ENCODE data around the gene GLIS2.
A peak's percentile ranks its signal among the peaks of the same experiment; 100 is the strongest.
"Not testable (repeated sequence)": the region's sequence is repeated elsewhere in the genome, so short reads cannot be mapped to it uniquely, and the experiment has no call there.

GLIS2 gene

DNA sequence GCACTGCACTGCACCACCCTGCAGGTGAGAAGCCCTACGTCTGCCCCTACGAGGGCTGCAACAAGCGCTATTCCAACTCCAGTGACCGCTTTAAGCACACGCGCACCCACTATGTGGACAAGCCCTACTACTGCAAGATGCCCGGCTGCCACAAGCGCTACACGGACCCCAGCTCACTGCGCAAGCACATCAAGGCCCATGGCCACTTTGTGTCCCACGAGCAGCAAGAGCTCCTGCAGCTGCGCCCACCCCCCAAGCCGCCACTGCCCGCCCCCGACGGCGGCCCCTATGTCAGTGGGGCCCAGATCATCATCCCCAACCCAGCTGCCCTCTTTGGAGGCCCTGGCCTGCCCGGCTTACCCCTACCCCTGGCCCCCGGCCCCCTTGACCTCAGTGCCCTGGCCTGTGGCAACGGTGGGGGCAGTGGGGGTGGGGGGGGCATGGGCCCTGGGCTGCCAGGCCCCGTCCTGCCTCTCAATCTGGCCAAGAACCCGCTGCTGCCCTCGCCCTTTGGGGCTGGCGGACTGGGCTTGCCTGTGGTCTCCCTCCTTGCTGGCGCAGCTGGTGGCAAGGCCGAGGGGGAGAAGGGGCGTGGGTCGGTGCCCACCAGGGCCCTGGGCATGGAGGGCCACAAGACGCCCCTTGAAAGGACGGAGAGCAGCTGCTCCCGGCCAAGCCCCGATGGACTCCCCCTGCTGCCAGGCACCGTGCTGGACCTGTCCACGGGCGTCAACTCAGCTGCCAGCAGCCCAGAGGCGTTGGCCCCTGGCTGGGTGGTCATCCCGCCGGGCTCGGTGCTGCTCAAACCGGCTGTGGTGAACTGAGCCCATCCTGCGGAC, 21.1 kb downstream of the GLIS2 start:
- no peak for DNase-seq (ENCODE audit: low spot score)

DNA sequence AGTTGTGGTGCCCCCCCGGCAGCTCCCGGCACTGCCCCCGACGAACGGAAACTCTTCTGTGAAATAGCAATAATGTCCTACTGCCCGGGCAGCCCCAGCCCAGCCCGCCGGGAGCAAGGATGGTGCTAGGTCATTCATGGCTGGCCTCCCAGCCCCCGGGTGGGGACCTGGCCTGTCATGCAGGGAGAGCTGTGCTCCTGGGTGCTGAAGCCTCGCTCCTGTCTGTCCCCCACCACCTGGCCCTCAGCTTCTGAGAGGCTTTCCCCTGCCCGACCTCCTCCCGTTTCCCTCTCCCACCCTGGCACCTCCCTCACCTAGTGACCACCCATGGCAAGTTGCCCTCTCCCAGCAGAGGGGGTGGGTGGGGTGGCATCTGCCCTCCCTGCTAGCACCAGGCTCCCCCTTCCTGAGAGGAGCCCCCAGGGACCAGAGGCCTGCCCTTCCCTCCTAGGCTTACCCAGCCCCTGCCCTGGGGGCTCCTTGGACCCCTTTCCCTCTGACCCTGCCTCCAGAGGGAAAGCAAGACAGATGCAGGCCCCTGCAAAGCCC, 21.7 kb downstream of the GLIS2 start:
- DNase-seq (ENCODE audit: low spot score) = no peak

DNA sequence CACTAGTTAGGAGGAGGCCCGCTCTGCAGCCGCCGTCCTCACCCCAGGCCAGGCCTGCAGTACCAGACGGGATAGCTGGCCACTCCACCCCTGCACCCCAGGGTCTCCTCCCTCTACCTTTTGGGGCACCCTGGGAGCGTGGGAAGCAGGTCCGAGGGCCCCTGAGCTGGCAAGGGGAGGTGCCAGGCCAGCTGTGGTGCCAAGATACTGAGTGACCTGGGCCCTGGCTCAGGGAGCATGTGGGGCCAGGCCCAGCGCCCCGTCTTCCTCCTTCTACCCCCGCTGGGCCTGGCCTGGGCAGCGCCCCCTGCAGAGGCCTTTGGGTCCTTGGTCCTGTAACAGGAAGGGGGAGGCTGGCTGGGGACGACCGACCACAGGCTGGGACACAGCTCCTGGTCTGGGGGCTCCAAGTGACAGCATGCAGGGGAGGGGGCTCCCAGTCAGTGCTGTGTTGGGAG, 22.3 kb downstream of the GLIS2 start:
- DNase-seq (ENCODE audit: low spot score) = no peak

DNA sequence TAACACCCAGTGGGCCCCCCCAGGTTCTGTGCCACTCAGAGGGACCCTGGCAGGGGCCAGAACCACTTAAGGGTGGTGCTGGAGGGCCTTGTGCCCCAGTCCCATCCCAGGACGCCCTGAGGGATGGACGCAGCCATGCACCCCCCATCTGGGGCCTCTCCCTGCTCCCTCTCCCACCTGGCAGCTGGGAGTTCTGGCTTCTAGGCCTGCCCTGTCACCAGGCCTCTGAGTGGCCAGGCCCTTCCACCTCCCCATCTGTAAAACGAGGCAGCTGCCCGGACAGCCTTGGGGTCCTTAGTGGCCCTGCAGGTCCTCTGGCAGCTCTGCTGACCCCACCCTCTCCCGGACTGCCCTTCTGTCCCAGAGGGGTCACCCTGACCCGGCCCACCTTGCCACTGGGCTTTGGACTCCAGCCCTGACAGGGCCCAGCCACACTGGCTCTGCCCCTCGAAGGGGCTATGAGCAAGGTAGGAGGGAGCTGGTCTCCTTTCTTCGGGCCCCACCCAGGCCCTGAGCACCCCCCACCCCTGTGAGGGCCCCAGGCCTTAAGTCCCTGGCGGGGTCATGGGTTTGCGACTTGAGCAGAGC, 22.9 kb downstream of the GLIS2 start:
- DNase-seq (ENCODE audit: low spot score) = no peak

DNA sequence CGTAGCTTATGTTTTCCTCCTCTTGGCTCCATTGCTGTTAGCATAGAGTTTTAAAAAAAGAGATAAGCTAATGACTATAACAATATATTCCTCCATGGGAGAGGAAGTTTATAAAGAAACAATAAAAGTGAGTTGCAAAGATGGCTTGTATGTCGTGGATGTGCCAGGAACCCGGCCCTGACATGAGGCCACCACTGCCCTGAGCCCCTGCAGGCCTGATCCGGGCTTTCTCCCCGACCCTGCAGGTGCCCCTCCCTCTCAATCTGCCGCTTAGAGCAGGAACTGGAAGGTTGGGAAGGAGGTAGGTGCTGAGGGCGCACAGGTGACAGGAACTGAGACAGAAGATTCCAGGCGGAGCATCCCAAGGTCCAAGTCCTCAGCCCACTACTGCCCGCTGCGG, 23.6 kb downstream of the GLIS2 start:
- DNase-seq (ENCODE audit: low spot score) = no peak

- no peak for DNase-seq (ENCODE audit: low spot score)
Observed at GRCh38 chr16:4339909-4340308, 24.0 kb downstream of the GLIS2 start.

GRCh38 chr16:4340443-4340842, 24.6 kb downstream of the GLIS2 start:
- DNase-seq (ENCODE audit: low spot score) = no peak

DNA sequence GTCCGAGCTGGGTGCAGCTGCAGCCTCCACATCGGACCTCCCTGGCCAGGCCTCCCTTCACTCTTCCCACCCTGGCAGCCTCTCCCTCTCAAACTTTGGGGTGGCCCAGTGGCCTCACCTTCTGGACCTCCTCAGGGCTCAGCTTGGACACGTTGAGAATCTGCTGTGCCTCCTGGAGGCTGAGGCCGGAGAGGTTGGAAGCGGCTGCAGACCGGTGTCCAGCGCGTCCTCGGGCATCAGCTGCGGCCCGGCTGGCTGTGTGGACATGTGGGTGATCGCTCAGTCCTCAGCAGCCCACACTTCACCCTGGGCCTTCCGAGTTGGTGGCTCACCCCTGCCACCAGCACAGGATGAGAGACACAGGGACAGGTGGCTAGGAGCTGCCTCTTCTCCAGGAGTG, 25.4 kb downstream of the GLIS2 start:
- DNase-seq (ENCODE audit: low spot score) = no peak

DNA sequence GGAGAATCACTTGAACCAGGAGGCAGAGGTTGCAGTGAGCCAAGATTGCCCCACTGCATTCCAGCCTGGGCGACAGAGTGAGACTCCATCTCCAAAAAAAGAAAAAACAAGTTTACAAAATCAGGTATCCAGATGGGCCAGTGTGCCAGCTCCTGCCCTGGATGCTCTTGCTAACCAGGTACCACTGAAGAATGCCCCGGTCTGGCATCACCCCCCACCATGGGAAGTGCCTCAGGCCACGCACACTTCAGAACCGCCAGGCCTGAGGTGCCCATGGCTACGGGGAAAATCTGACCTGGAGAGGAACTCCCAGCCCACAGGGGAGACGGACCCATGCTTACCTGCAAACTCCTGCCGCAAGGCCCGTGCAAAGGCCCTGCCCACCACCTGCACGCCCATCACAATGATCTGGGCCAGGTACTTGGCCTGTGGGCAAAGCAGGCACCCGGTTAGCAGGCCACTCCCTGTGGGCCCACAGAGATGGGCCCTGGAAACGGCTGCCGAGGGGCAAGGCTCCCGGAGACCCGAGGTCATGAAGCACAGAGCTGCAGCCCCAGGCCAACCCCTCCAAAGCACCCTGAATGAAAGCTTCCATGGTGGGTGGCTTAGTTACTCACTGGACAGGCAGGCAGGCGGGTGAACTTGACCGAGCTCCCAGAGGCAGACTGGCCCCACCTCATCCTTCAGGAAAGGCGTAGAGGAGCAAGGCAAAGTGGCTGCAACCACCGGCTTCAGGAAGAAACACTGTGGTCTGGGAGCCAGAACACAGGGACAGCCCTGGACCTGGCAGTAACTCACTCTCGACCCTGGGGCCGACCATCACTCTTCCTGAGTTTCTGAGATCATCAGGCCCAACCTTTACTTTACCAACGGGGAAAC, 27.2 kb downstream of the GLIS2 start:
- no peak for DNase-seq (ENCODE audit: low spot score)

GRCh38 chr16:4344300-4344982, 28.6 kb downstream of the GLIS2 start:
- not testable (repeated sequence) for DNase-seq (ENCODE audit: low spot score)

DNA sequence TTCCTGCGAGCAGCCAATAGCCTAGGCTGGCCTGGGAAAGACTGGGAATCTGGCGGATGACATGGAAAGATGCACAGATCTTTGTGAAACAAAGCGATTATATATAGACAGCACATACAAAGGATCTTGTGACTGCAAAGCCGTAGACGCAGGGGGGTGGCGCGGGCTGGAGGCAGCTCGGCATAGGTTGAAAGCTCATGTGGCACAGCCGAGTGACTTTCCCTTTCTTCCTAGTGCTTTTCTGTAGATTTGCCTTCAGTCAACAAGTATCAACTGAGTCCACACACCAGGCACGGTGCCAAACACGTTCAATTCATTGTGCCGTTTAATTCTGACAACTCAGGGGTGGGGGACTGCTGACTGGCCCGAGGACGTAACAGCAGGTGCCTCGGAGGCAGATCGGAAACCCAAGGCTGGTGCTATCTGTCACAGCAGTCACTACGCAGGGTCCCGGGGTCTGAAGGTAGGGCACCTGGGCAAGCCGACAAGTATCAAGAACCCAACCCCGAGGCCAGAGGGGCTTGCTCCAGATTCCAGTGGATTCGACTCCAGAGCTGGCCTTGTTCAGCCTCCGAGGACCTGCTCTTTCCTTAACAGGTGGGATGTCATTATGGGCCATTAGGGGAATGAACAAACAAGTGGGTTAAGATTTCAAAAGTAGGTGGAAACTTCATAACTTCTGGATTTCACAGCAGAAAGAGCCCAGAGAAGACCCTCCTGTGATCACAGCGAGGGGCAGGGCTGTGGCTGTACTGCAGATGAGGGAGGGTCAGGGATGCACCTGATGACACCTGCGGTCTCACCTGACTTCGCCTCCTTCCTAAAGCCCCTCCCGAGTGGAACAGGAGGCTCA, 29.3 kb downstream of the GLIS2 start:
- no peak for DNase-seq (ENCODE audit: low spot score)

DNA sequence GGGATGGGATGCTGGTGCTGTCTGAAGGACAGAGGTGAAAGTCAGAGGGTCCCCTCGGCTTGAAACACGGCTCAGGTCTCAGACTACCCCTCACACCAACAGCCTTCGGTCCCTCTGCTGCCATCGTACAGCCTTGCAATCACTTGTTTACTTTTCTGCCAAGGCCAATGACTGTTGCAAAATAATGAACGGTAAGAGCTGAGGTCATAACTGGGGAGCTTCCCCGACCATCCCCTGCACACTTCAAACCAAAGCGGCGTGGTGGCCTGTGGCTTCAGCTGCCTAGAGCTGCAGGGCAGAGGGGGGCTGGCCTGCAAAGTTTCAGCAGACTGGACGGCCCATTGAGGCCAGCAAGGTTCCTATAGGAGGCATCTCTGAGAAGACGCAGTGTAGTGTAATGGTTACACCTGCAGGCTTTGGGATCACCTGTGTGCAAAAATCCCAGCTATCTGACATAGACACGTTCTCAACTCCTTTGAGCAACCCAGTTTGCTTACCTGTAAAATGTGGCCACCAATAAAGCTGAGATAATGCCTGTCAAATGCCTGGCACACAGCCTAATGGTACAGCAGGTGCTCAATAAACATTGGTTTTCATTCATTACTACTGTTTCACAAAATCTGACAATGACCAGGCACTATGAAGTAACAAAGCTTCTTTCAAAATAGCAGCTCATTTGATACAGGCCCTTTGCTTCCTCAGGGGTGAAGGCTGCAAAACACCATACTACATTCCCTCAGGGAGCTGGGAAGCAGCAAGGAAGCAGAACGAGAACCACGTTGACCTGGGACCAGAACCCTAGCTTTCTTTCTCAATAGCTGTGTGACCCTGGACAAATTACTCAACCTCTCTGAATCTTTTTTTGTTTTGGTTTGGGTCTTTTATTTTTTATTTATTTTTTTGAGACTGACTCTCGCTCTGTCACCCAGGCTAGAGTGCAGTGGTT, 30.2 kb downstream of the GLIS2 start:
- DNase-seq (ENCODE audit: low spot score) = no peak

DNA sequence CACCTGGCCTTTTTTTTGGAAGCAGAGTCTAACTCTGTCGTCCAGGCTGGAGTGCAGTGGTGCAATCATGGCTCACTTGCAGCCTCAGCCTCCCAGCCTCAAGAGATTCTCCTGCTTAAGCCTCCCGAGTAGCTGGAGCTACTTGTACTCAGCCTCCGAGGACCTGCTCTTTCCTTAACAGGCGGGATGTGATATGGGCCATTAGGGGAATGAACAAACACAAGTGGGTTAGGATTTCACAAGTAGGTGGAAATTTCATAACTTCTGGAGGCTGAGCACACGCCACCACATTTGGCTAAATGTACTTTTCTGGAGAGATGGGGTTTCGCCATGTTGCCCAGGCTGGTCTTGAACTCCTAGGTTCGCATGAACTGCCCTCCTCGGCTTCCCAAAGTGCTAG, 31.1 kb downstream of the GLIS2 start:
- DNase-seq (ENCODE audit: low spot score) = no peak

DNA sequence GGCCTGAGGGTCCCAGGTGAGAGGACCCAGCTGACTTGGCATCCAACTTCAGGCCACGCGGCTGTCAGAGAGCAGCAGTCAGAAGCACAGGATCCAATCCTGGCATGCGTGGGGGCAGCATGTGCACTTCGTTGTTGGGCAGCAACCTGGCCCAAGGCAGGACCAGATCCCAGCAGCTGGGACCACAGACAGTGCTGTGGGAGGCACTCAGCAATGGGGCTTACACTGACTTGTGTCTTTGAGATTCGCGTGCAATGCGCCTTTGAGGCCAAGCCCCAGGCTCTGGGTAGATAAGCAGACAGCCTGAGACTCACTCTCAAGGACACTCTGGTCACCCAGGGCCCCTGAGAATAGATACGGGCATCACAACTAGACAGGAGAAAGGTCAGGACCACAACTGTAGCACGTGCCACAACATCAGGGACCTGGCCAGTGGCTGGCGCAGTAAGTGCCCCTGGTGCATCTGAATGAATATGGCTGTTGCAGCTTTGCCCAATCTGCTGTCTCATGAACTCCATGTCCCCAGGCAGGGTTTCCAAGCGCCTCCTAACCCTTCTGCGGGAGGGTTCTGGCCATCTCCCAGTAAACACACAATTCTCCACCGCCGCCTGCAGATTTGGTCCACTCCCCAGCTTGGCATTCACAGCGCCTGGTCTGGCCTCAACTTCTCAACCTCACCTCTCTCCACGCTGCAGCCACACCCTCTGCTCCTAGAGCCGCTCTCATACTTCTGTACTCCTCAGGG, 32.1 kb downstream of the GLIS2 start:
- DNase-seq (ENCODE audit: low spot score) = no peak

- no peak for DNase-seq (ENCODE audit: low spot score)
Observed at GRCh38 chr16:4349332-4349731, 33.5 kb downstream of the GLIS2 start.

- no peak for DNase-seq (ENCODE audit: low spot score)
Observed at GRCh38 chr16:4350365-4350786, 34.5 kb downstream of the GLIS2 start.

- DNase-seq (ENCODE audit: low spot score) = peak; percentile 95
Observed at GRCh38 chr16:4350787-4351659, 35.2 kb downstream of the GLIS2 start, which contains the start of gene PAM16. Gene PAM16 (minus strand): TSS chr16:4351321. CDS start chr16:4351234, 87 bp downstream.

- DNase-seq (ENCODE audit: low spot score) = no peak
Observed at GRCh38 chr16:4351880-4352279, 36.0 kb downstream of the GLIS2 start.
